Stimulated activated CD4-positive, alpha-beta T cell treated with anti-CD3 and anti-CD28 coated beads, TNF-alpha, amount 100 ng/mL, for 24 hours (primary cell): ENCODE results near the gene ALMS1.
"Not testable (repeated sequence)": the region's sequence is repeated elsewhere in the genome, so short reads cannot be mapped to it uniquely, and the experiment has no call there.

ENCODE experiments used
- DNase-seq, 3 experiments: peaks; one replicate each; pipeline ENCODE4 v3.0.0-alpha.2; 2020; ENCODE audit warnings: low read depth in 3 of 3

ALMS1 gene

GRCh38 chr2:73402386-73403103 lies 16.9 kb downstream of the ALMS1 start:
- no peak for DNase-seq

- DNase-seq = no peak
Observed at GRCh38 chr2:73403237-73403636, 17.6 kb downstream of the ALMS1 start.

GRCh38 chr2:73404409-73404808 lies 18.8 kb downstream of the ALMS1 start:
- DNase-seq = no peak

- DNase-seq = no peak
Observed at GRCh38 chr2:73406996-73407395, 21.4 kb downstream of the ALMS1 start.

- DNase-seq = no peak
Observed at GRCh38 chr2:73408198-73408597, 22.6 kb downstream of the ALMS1 start.

GRCh38 chr2:73414696-73415095 lies 29.1 kb downstream of the ALMS1 start:
- no peak for DNase-seq

GRCh38 chr2:73415906-73416305 lies 30.3 kb downstream of the ALMS1 start:
- DNase-seq = no peak

GRCh38 chr2:73418343-73418742 lies 32.7 kb downstream of the ALMS1 start:
- DNase-seq = no peak

GRCh38 chr2:73423913-73424312 lies 38.3 kb downstream of the ALMS1 start:
- no peak for DNase-seq

GRCh38 chr2:73426176-73426575 lies 40.5 kb downstream of the ALMS1 start:
- DNase-seq = no peak

- no peak for DNase-seq
Observed at GRCh38 chr2:73436019-73436418, 50.4 kb downstream of the ALMS1 start.

GRCh38 chr2:73444202-73444601 lies 58.6 kb downstream of the ALMS1 start:
- no peak for DNase-seq

- no peak for DNase-seq
Observed at GRCh38 chr2:73448856-73449255, 63.2 kb downstream of the ALMS1 start.

- DNase-seq = no peak
Observed at GRCh38 chr2:73449404-73449803, 63.8 kb downstream of the ALMS1 start.

GRCh38 chr2:73451263-73451972 lies 65.8 kb downstream of the ALMS1 start:
- DNase-seq = no peak

GRCh38 chr2:73457982-73458381 lies 72.3 kb downstream of the ALMS1 start:
- no peak for DNase-seq

- DNase-seq = not testable (repeated sequence)
Observed at GRCh38 chr2:73462388-73462787, 76.8 kb downstream of the ALMS1 start.

- DNase-seq = no peak
Observed at GRCh38 chr2:73468376-73468775, 82.7 kb downstream of the ALMS1 start.

- not testable (repeated sequence) for DNase-seq
Observed at GRCh38 chr2:73483874-73484273, 98.2 kb downstream of the ALMS1 start.

- DNase-seq = no peak
Observed at GRCh38 chr2:73487112-73487657, 101.5 kb downstream of the ALMS1 start.

- DNase-seq = no peak
Observed at GRCh38 chr2:73488079-73488478, 102.4 kb downstream of the ALMS1 start.

- no peak for DNase-seq
Observed at GRCh38 chr2:73489053-73489452, 103.4 kb downstream of the ALMS1 start.

GRCh38 chr2:73494031-73494430 lies 108.4 kb downstream of the ALMS1 start:
- no peak for DNase-seq
